WTC11 (cell line): ENCODE results near the gene COX7A2. TPM values are rescaled to one million over a fixed set of nuclear protein-coding genes. Genes with fewer than 3 reads are reported as not detected.

Experiments
- ARID4B ChIP-seq: sonication (generic); formaldehyde crosslinking; IDR thresholded peaks from 2 replicates; pipeline ENCODE4 v1.8.0; 2023; ENCODE audit warnings: missing genetic modification reagents, mild to moderate bottlenecking, borderline replicate concordance
- ATF2 ChIP-seq: sonication (generic); formaldehyde crosslinking; IDR thresholded peaks from 2 replicates; pipeline ENCODE4 v1.8.1; 2022; ENCODE audit warnings: low read depth, missing genetic modification reagents, borderline replicate concordance
- CREB1 ChIP-seq: sonication (generic); formaldehyde crosslinking; IDR thresholded peaks from 2 replicates; pipeline ENCODE4 v1.8.0; 2023; ENCODE audit warnings: mild to moderate bottlenecking, missing genetic modification reagents
- ESRRA ChIP-seq: sonication (generic); formaldehyde crosslinking; IDR thresholded peaks from 2 replicates; pipeline ENCODE4 v1.8.1; 2022; ENCODE audit warnings: mild to moderate bottlenecking, missing genetic modification reagents, borderline replicate concordance
- GRHL2 ChIP-seq: fragments of 250-450 bp; sonication (Bioruptor Pico); IDR thresholded peaks from 2 replicates; pipeline ENCODE4 v1.8.0; 2022; ENCODE audit warnings: mild to moderate bottlenecking, moderate library complexity; ENCODE audit not compliant: insufficient replicate concordance, severe bottlenecking
- JAZF1 ChIP-seq: fragments of 250-450 bp; sonication (Bioruptor Pico); IDR thresholded peaks from 2 replicates; pipeline ENCODE4 v1.9.0; 2021; ENCODE audit warnings: moderate library complexity, mild to moderate bottlenecking, inconsistent platforms
- MAX ChIP-seq: sonication (generic); formaldehyde crosslinking; IDR thresholded peaks from 2 replicates; pipeline ENCODE4 v1.8.0; 2022; ENCODE audit warnings: mild to moderate bottlenecking, missing genetic modification reagents
- MLX ChIP-seq: sonication (generic); formaldehyde crosslinking; IDR thresholded peaks from 2 replicates; pipeline ENCODE4 v1.8.1; 2023; ENCODE audit warnings: mild to moderate bottlenecking, missing genetic modification reagents, moderate library complexity
- MXD4 ChIP-seq: fragments of 250-450 bp; sonication (Bioruptor Pico); IDR thresholded peaks from 2 replicates; pipeline ENCODE4 v1.8.0; 2021; ENCODE audit warnings: mild to moderate bottlenecking, moderate library complexity, borderline replicate concordance
- RELA ChIP-seq: sonication (generic); formaldehyde crosslinking; IDR thresholded peaks from 2 replicates; pipeline ENCODE4 v1.8.1; 2022; ENCODE audit warnings: missing genetic modification reagents, mild to moderate bottlenecking, borderline replicate concordance
- RORB ChIP-seq: fragments of 250-450 bp; sonication (Bioruptor Pico); IDR thresholded peaks from 2 replicates; pipeline ENCODE4 v1.9.0; 2021; ENCODE audit warnings: mild to moderate bottlenecking
- SMAD3 ChIP-seq: sonication (generic); formaldehyde crosslinking; IDR thresholded peaks from 2 replicates; pipeline ENCODE4 v1.8.0; 2022; ENCODE audit warnings: missing genetic modification reagents, mild to moderate bottlenecking, borderline replicate concordance
- TEAD1 ChIP-seq: sonication (generic); formaldehyde crosslinking; IDR thresholded peaks from 2 replicates; pipeline ENCODE4 v1.8.0; 2022; ENCODE audit warnings: mild to moderate bottlenecking, missing genetic modification reagents
- USF2 ChIP-seq: sonication (generic); formaldehyde crosslinking; IDR thresholded peaks from 2 replicates; pipeline ENCODE4 v1.8.1; 2023; ENCODE audit warnings: mild to moderate bottlenecking, missing genetic modification reagents, moderate library complexity
- ZBTB21 ChIP-seq: sonication (generic); formaldehyde crosslinking; IDR thresholded peaks from 2 replicates; pipeline ENCODE4 v1.8.1; 2023; ENCODE audit warnings: mild to moderate bottlenecking, missing genetic modification reagents, borderline replicate concordance
- ZNF219 ChIP-seq: sonication (generic); formaldehyde crosslinking; IDR thresholded peaks from 2 replicates; pipeline ENCODE4 v1.8.0; 2023; ENCODE audit warnings: missing genetic modification reagents, mild to moderate bottlenecking, borderline replicate concordance
- ZNF671 ChIP-seq: fragments of 250-450 bp; sonication (Bioruptor Pico); IDR thresholded peaks from 2 replicates; pipeline ENCODE4 v1.8.0; 2021; ENCODE audit warnings: mild to moderate bottlenecking
- ZSCAN18 ChIP-seq: fragments of 250-450 bp; sonication (Bioruptor Pico); IDR thresholded peaks from 2 replicates; pipeline ENCODE4 v2.1.2; 2022; ENCODE audit warnings: mild to moderate bottlenecking, moderate library complexity
- total RNA-seq: library from RNA; stranded (reverse); gene quantifications from 3 replicates; pipeline ENCODE4 v1.2.3, GENCODE V29; 2021

The COX7A2 gene
- total RNA-seq, 1 experiment from 2014 or later = 472 TPM

GRCh38 chr6:75205776-75206575, 37.6 kb downstream of the COX7A2 start, which contains the start of gene COL12A1 (continued):
- TF ChIP-seq CREB1 (CRISPR knock-in tag) (no peak), ARID4B (CRISPR knock-in tag) (0 out of 2 replicates have a peak, but pooled peaks have one; percentile 36), ZSCAN18 (CRISPR knock-in tag) (no peak), SMAD3 (CRISPR knock-in tag) (no peak), JAZF1 (CRISPR knock-in tag) (no peak), MXD4 (CRISPR knock-in tag) (no peak), GRHL2 (no peak), RORB (CRISPR knock-in tag) (no peak), USF2 (CRISPR knock-in tag) (no peak), ZBTB21 (no peak), ATF2 (no peak), ZNF219 (no peak), MAX (CRISPR knock-in tag) (0 out of 2 replicates have a peak, but pooled peaks have one; percentile 16), ESRRA (CRISPR knock-in tag) (no peak), ZNF671 (CRISPR knock-in tag) (no peak), TEAD1 (CRISPR knock-in tag) (0 out of 2 replicates have a peak, but pooled peaks have one; percentile 16), MLX (no peak), RELA (CRISPR knock-in tag) (no peak)
- TF ChIP-seq, all 79 proteins: peak for 6
